Activated T-helper 2 cell treated with anti-CD3 and anti-CD28 coated beads, Interferon-gamma antibody, Interleukin-2, Interleukin-4, amounts not matched to agents 10 μg/mL and 5 μg/mL and 100 μg/mL, durations not matched to agents 14 hours and 24 hours and 36 hours (primary cell): Measurements from ENCODE around the gene CFAP97D2. TPM values are rescaled to one million over a fixed set of nuclear protein-coding genes. Genes with fewer than 3 reads are reported as not detected.
"Not testable (repeated sequence)": the region's sequence is repeated elsewhere in the genome, so short reads cannot be mapped to it uniquely, and the experiment has no call there.

Source experiments
- DNase-seq: peaks from one replicate; pipeline ENCODE4 v3.0.0; 2021; ENCODE audit warnings: low spot score
- H3K27ac Mint-ChIP-seq: one replicate; pipeline ENCODE4 v1.8.0; 2021; ENCODE audit warnings: mixed read lengths
- H3K27me3 Mint-ChIP-seq: one replicate; pipeline ENCODE4 v1.8.0; 2021; ENCODE audit warnings: low read depth, mixed read lengths
- H3K36me3 Mint-ChIP-seq: one replicate; pipeline ENCODE4 v1.8.0; 2021; ENCODE audit warnings: low read depth, mixed read lengths
- H3K4me1 Mint-ChIP-seq: one replicate; pipeline ENCODE4 v1.8.0; 2021; ENCODE audit warnings: low read depth, mixed read lengths
- H3K4me3 Mint-ChIP-seq: one replicate; pipeline ENCODE4 v1.8.0; 2021; ENCODE audit warnings: low read depth, mild to moderate bottlenecking, moderate library complexity, mixed read lengths
- H3K9me3 Mint-ChIP-seq: one replicate; pipeline ENCODE4 v1.8.0; 2021; ENCODE audit warnings: mixed read lengths
- intact Hi-C: fragments of 100-400 bp; cut with micrococcal nuclease; formaldehyde crosslinking; loops from one replicate; pipeline ENCODE4 v1.15.1; 2023
- total RNA-seq: library from RNA; stranded (reverse); gene quantifications from 2 replicates; pipeline ENCODE4 v1.2.3, GENCODE V29; 2022

The CFAP97D2 gene
- total RNA-seq = not detected in 2 replicates

- Mint-ChIP-seq H3K9me3 (peaks cover 12% of the 10 kb centered on the region), H3K36me3 (no peaks in the 10 kb centered on the region), H3K4me1 (peaks cover 2% of the 10 kb centered on the region), H3K27me3 (peaks cover 13% of the 10 kb centered on the region), H3K4me3 (no peak within 1 kb of the TSS), H3K27ac (no peak within 1 kb of the TSS)
- intact Hi-C loops = no loop called here
- DNase-seq = no peak
Observed at GRCh38 chr13:114179087-114179658, at the start of gene CFAP97D2. CFAP97D2 (plus strand) TSS chr13:114179257; CDS start chr13:114179331, 74 bp downstream.

- Mint-ChIP-seq H3K36me3 (peaks cover 28% of the 10 kb centered on the region), H3K27me3 (peaks cover 8% of the 10 kb centered on the region), H3K27ac (peak overlapping the region; percentile 84), H3K9me3 (peaks cover 4% of the 10 kb centered on the region), H3K4me3 (peak overlapping the region; percentile 60), H3K4me1 (peaks cover 56% of the 10 kb centered on the region)
- no peak for DNase-seq
- intact Hi-C loops = loop anchor here (1.0 to 5.0 kb wide), 4 partner anchors 11 to 922 kb away; partner anchors contain the start of genes CDC16, CUL4A and PCID2
Observed at GRCh38 chr13:114129649-114130062, 49.4 kb upstream of the CFAP97D2 start.

GRCh38 chr13:114130131-114130836 lies 48.8 kb upstream of the CFAP97D2 start:
- Mint-ChIP-seq H3K4me1 (peaks cover 50% of the 10 kb centered on the region), H3K4me3 (peak overlapping the region; percentile 93), H3K9me3 (peaks cover under 1% of the 10 kb centered on the region), H3K27ac (peak overlapping the region; percentile 87), H3K27me3 (peaks cover 10% of the 10 kb centered on the region), H3K36me3 (peaks cover 23% of the 10 kb centered on the region)
- intact Hi-C loops = loop anchor here (5.0 kb wide), 1 partner anchor 923 kb away; the partner anchor contains the start of genes CUL4A and PCID2
- DNase-seq = no peak

GRCh38 chr13:114130837-114131582 lies 48.0 kb upstream of the CFAP97D2 start:
- H3K4me3 Mint-ChIP-seq = peak overlapping the region; percentile 93
- intact Hi-C loops = loop anchor here (1.0 to 5.0 kb wide), 2 partner anchors 64 to 924 kb away; partner anchors contain the start of genes CUL4A and PCID2

GRCh38 chr13:114131583-114132418 lies 47.3 kb upstream of the CFAP97D2 start:
- Mint-ChIP-seq H3K27me3 (peaks cover 13% of the 10 kb centered on the region), H3K27ac (peak overlapping the region; percentile 87), H3K36me3 (peaks cover 16% of the 10 kb centered on the region), H3K9me3 (no peaks in the 10 kb centered on the region), H3K4me1 (peaks cover 41% of the 10 kb centered on the region), H3K4me3 (peak overlapping the region; percentile 93)
- no peak for DNase-seq
- intact Hi-C loops = loop anchor here (1.0 to 5.0 kb wide), 2 partner anchors 64 to 924 kb away; partner anchors contain the start of genes CUL4A and PCID2

More at GRCh38 chr13:114130837-114131582, 48.0 kb upstream of the CFAP97D2 start:
- Mint-ChIP-seq H3K27ac (peak overlapping the region; percentile 87), H3K4me1 (peaks cover 49% of the 10 kb centered on the region), H3K9me3 (no peaks in the 10 kb centered on the region), H3K27me3 (peaks cover 11% of the 10 kb centered on the region), H3K36me3 (peaks cover 23% of the 10 kb centered on the region)
- peak; percentile 67 for DNase-seq

- intact Hi-C loops = loop anchor here (5.0 kb wide), 1 partner anchor 925 kb away; the partner anchor contains the start of genes CUL4A and PCID2
- H3K36me3 Mint-ChIP-seq = peaks cover 9% of the 10 kb centered on the region
- no peaks in the 10 kb centered on the region for H3K9me3 Mint-ChIP-seq
- peaks cover 13% of the 10 kb centered on the region for H3K27me3 Mint-ChIP-seq
- H3K4me1 Mint-ChIP-seq = peaks cover 34% of the 10 kb centered on the region
- peak; percentile 55 for DNase-seq
- peak within 1 kb of the TSS; percentile 87 for H3K27ac Mint-ChIP-seq
- H3K4me3 Mint-ChIP-seq = peak within 1 kb of the TSS; percentile 93
Observed at GRCh38 chr13:114132419-114133121, 46.5 kb upstream of the CFAP97D2 start, which contains the start of gene RASA3. RASA3 (minus strand) TSS chr13:114132623; CDS start chr13:114132489, 134 bp downstream.

- not testable (repeated sequence) for H3K9me3 Mint-ChIP-seq, H3K27ac Mint-ChIP-seq, DNase-seq, H3K4me3 Mint-ChIP-seq, H3K36me3 Mint-ChIP-seq
- H3K27me3 Mint-ChIP-seq = peaks cover 13% of the 10 kb centered on the region
- peaks cover 33% of the 10 kb centered on the region for H3K4me1 Mint-ChIP-seq
- intact Hi-C loops = loop anchor here (5.0 kb wide), 1 partner anchor 926 kb away; the partner anchor contains the start of genes CUL4A and PCID2
Observed at GRCh38 chr13:114133126-114133525, 45.9 kb upstream of the CFAP97D2 start.

- intact Hi-C loops = loop anchor here (5.0 kb wide), 1 partner anchor 926 kb away; the partner anchor contains the start of genes CUL4A and PCID2
- H3K4me3 Mint-ChIP-seq = peak overlapping the region; percentile 60
- not testable (repeated sequence) for DNase-seq, H3K36me3 Mint-ChIP-seq, H3K9me3 Mint-ChIP-seq
- H3K27ac Mint-ChIP-seq = peak overlapping the region; percentile 2
- H3K27me3 Mint-ChIP-seq = peaks cover 13% of the 10 kb centered on the region
- H3K4me1 Mint-ChIP-seq = peaks cover 29% of the 10 kb centered on the region
Observed at GRCh38 chr13:114133552-114133951, 45.5 kb upstream of the CFAP97D2 start.

GRCh38 chr13:114134111-114134943 lies 44.7 kb upstream of the CFAP97D2 start:
- DNase-seq = no peak
- peak overlapping the region; percentile 60 for H3K4me3 Mint-ChIP-seq
- peaks cover 3% of the 10 kb centered on the region for H3K36me3 Mint-ChIP-seq
- intact Hi-C loops = loop anchor here (5.0 kb wide), 1 partner anchor 927 kb away; the partner anchor contains the start of genes CUL4A and PCID2
- peaks cover 23% of the 10 kb centered on the region for H3K4me1 Mint-ChIP-seq
- H3K27me3 Mint-ChIP-seq = peaks cover 13% of the 10 kb centered on the region
- peak overlapping the region; percentile 2 for H3K27ac Mint-ChIP-seq
- H3K9me3 Mint-ChIP-seq = peaks cover 3% of the 10 kb centered on the region

- peaks cover 13% of the 10 kb centered on the region for H3K27me3 Mint-ChIP-seq
- peaks cover 17% of the 10 kb centered on the region for H3K4me1 Mint-ChIP-seq
- no peak for DNase-seq
- H3K27ac Mint-ChIP-seq = no peak overlapping the region
- no peak overlapping the region for H3K4me3 Mint-ChIP-seq
- intact Hi-C loops = loop anchor here (5.0 kb wide), 1 partner anchor 928 kb away; the partner anchor contains the start of genes CUL4A and PCID2
- peaks cover 3% of the 10 kb centered on the region for H3K9me3 Mint-ChIP-seq
- H3K36me3 Mint-ChIP-seq = peaks cover 3% of the 10 kb centered on the region
Observed at GRCh38 chr13:114134944-114135610, 44.0 kb upstream of the CFAP97D2 start.
